A172 (cell line): Measurements from ENCODE around the gene DDX4. TPM values are rescaled to one million over a fixed set of nuclear protein-coding genes. Genes with fewer than 3 reads are reported as not detected.

Source experiments
- DNase-seq: peaks from one replicate; pipeline ENCODE4 v3.0.0-alpha.2; 2015; ENCODE audit warnings: low spot score
- total RNA-seq: library from RNA; depleted of rRNA; stranded (reverse); fragments of >200 nt; shearing (Covaris generic); gene quantifications from 2 replicates; pipeline ENCODE4 v1.2.3, GENCODE V29; 2014; rRNA removed

DDX4 gene
- total RNA-seq, 1 experiment from 2014 or later = not detected

DNA sequence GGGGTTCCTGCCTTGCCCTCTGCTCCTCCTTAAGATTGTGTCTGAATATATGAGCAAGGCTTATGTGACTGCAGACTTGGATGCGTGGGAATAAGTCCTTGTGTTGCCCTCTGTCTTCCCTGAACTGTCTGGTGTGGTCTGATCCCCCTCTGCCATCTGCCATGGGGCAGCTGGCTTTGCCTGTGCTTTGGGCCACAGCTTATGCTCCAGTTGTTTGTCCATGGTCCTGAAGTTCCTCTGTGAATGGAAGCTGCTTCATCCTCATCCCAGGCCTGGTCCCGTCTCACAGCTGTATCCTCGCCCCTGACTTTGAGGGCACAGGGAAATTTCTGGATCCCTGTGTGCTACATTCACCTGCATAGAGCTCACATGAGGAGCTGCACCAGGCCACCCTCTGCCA is 128.0 kb downstream of the DDX4 start:
- no peak for DNase-seq

DNA sequence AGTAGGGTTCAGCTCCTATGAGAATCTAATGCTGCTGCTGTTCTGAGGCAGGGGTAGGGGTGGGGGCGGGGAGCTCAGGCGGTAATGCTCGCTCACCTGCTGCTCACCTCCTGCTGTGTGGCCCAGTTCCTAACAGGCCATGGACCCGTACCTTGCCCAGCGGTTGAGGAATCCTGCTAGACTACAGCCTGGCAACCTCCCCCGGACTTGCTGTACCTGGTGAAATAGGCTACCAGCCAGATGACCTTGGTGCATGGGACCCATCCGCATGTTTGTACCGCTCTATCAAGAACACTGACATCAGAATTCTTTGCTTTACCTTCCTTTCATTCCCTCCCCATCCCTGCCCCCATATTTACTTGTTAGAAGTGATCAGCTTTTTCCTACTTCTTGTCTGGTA is 128.6 kb downstream of the DDX4 start:
- no peak for DNase-seq

Other genes with a start within 250 kb of the DDX4 start
- 35.8 and 40.3 TPM in 2 replicates for gene PLPP1, start 203.1 kb upstream of the DDX4 start, total RNA-seq
- 30.2 and 33.1 TPM in 2 replicates for gene SLC38A9, start 25.7 kb upstream of the DDX4 start, total RNA-seq
- 1.6 and 2.6 TPM in 2 replicates for gene IL31RA, start 113.3 kb downstream of the DDX4 start, total RNA-seq